ENCODE results near the gene MRPL55. TPM values are rescaled to one million over a fixed set of nuclear protein-coding genes. Genes with fewer than 3 reads are reported as not detected.

Gene MRPL55
- total and polyA plus RNA-seq, 2 of the 13 experiments (the other 11 are each of a cell fraction or from before 2014, with no cell fraction given): 58.6 to 92.9 TPM

- TF ChIP-seq ZNF629 (CRISPR knock-in tag; conservative IDR thresholded peaks at IDR 0.05): no peak
- TF ChIP-seq SPEN (CRISPR knock-in tag; IDR thresholded peaks at IDR 0.05; ENCODE audit: low read depth): 0 out of 2 replicates have a peak, but pooled peaks have one; percentile 27
- peak; percentile 32; the same call in 1 of the 2 replicates for TF ChIP-seq HDAC1 (CRISPR knock-in tag; IDR thresholded peaks at IDR 0.05)
- no peak for TF ChIP-seq ZNF501 (CRISPR knock-in tag; IDR thresholded peaks at IDR 0.05)
- TF ChIP-seq ZNF543 (CRISPR knock-in tag; IDR thresholded peaks at IDR 0.05): no peak
- peak; percentile 80 for TF ChIP-seq FOXA3 (CRISPR knock-in tag; IDR thresholded peaks at IDR 0.05)
- TF ChIP-seq CEBPB (IDR thresholded peaks at IDR 0.05; ENCODE audit: borderline replicate concordance, low read depth, low read length): 0 out of 2 replicates have a peak, but pooled peaks have one; percentile 19
- no peak for TF ChIP-seq ZNF281 (CRISPR knock-in tag; IDR thresholded peaks at IDR 0.05; ENCODE audit: borderline replicate concordance)
- TF ChIP-seq REXO4 (CRISPR knock-in tag; IDR thresholded peaks at IDR 0.05; ENCODE audit: borderline replicate concordance): no peak
- no peak for TF ChIP-seq MAFK (conservative IDR thresholded peaks at IDR 0.05 in 1 of 2, IDR thresholded peaks at IDR 0.05 in 1 of 2; ENCODE audit: low read length in 2 of 2)
- 0 out of 2 replicates have a peak, but pooled peaks have one; percentile 11 for TF ChIP-seq ZGPAT (CRISPR knock-in tag; IDR thresholded peaks at IDR 0.05)
- no peak for TF ChIP-seq FOXP1 (IDR thresholded peaks at IDR 0.05)
- TF ChIP-seq FOXP1 (CRISPR knock-in tag; IDR thresholded peaks at IDR 0.05): 0 out of 2 replicates have a peak, but pooled peaks have one; percentile 8
- TF ChIP-seq ZFP36L2 (CRISPR knock-in tag; IDR thresholded peaks at IDR 0.05): no peak
- no peak for TF ChIP-seq KDM5B (CRISPR knock-in tag; IDR thresholded peaks at IDR 0.05; ENCODE audit: borderline replicate concordance)
- no peak for TF ChIP-seq AGO2 (optimal IDR thresholded peaks at IDR 0.05; ENCODE audit: low read depth, low read length)
- TF ChIP-seq SOX6 (IDR thresholded peaks at IDR 0.05): no peak
- TF ChIP-seq SOX6 (CRISPR knock-in tag; IDR thresholded peaks at IDR 0.05): peak; percentile 67
- no peak for TF ChIP-seq ZBTB34 (CRISPR knock-in tag; IDR thresholded peaks at IDR 0.05)
- no peak for TF ChIP-seq EP300 (IDR thresholded peaks at IDR 0.05; ENCODE audit: low read depth in 2 of 2, low read length in 2 of 2)
- 0 out of 2 replicates have a peak, but pooled peaks have one; percentile 11 for TF ChIP-seq EP300 (CRISPR knock-in tag; IDR thresholded peaks at IDR 0.05; ENCODE audit: borderline replicate concordance)
These were observed 926 bp upstream of the MRPL55 start (continued) for GRCh38 chr1:228109962-228110488.

All from HepG2 (cell line).